SK-N-SH treated with all-trans-retinoic acid at 6 μM for 48 hours (cell line): ENCODE measurements around the gene FAM83D.

ENCODE experiments used
- CREB5 ChIP-seq: fragments of 250-450 bp; sonication (Bioruptor Pico); IDR thresholded peaks from 2 replicates; pipeline ENCODE4 v1.5.1; 2020; ENCODE audit warnings: low read depth, mild to moderate bottlenecking, moderate library complexity
- GLIS3 ChIP-seq: fragments of 250-450 bp; sonication (Bioruptor Pico); IDR thresholded peaks from 2 replicates; pipeline ENCODE4 v1.5.0; 2020; ENCODE audit warnings: mild to moderate bottlenecking, moderate library complexity
- OSR1 ChIP-seq: fragments of 250-450 bp; sonication (Bioruptor Pico); IDR thresholded peaks from 2 replicates; pipeline ENCODE4 v1.8.0; 2022; ENCODE audit warnings: moderate library complexity, mild to moderate bottlenecking, inconsistent platforms
- PATZ1 ChIP-seq: fragments of 250-450 bp; sonication (Bioruptor Pico); IDR thresholded peaks from 2 replicates; pipeline ENCODE4 v1.8.0; 2020; ENCODE audit warnings: mild to moderate bottlenecking, moderate library complexity, borderline replicate concordance
- ZNF565 ChIP-seq: fragments of 450-650 bp; formaldehyde crosslinking; conservative IDR thresholded peaks from 2 replicates; pipeline ENCODE4 v1.5.0; 2020; ENCODE audit warnings: low read depth, mild to moderate bottlenecking, moderate library complexity
- ZNF8 ChIP-seq: fragments of 450-650 bp; formaldehyde crosslinking; IDR thresholded peaks from 2 replicates; pipeline ENCODE4 v1.5.0; 2020; ENCODE audit warnings: mild to moderate bottlenecking, moderate library complexity

- TF ChIP-seq ZNF565 (CRISPR knock-in tag) (no peak), OSR1 (CRISPR knock-in tag) (no peak), CREB5 (CRISPR knock-in tag) (no peak), ZNF8 (CRISPR knock-in tag) (no peak), GLIS3 (no peak), PATZ1 (no peak)
Observed at GRCh38 chr20:38986663-38987062, 60.4 kb downstream of the FAM83D start.
